ENCODE data around the gene CCL28. TPM values are rescaled to one million over a fixed set of nuclear protein-coding genes. Genes with fewer than 3 reads are reported as not detected.

The CCL28 gene
- total RNA-seq, 1 experiment from 2014 or later = not detected

- DNase-seq = no peak
- Mint-ChIP-seq H3K9me3 (peaks cover 51 to 54% of the 10 kb centered on the region in 2 experiments), H3K4me1 (no peaks in the 10 kb centered on the region), H3K36me3 (ENCODE audit: insufficient read depth in 1 of 3, low read depth in 3 of 3) (peaks cover 5 to 15% (median 9%) of the 10 kb centered on the region in 3 experiments), H3K27ac (no peak overlapping the region; a peak in 1 of 7 replicates), H3K4me3 (no peak overlapping the region), H3K27me3 (ENCODE audit: low read depth) (peaks cover 8% of the 10 kb centered on the region)
- Histone ChIP-seq H3K79me2 (ENCODE audit: insufficient read depth, low read length) (no peaks in the 10 kb centered on the region), H4K5ac (ENCODE audit: insufficient read length, low read depth, low read length) (no peak overlapping the region), H4K20me1 (ENCODE audit: control insufficient read depth, insufficient read depth, insufficient read length) (no peaks in the 10 kb centered on the region), H2BK12ac (ENCODE audit: insufficient read length, low read depth, low read length) (no peak overlapping the region), H4K8ac (replicated peaks; ENCODE audit: insufficient read length, low read depth, low read length) (no peak overlapping the region), H3K27ac (ENCODE audit: insufficient read length, low read depth, low read length) (no peak overlapping the region), H3K4me1 (ENCODE audit: insufficient read depth, low read length) (no peaks in the 10 kb centered on the region), H2BK15ac (ENCODE audit: low read depth, low read length) (no peak overlapping the region), H3K23ac (ENCODE audit: insufficient read length, low read depth, low read length) (no peak overlapping the region), H3K9ac (ENCODE audit: extremely low read depth, insufficient read length, low read length) (no peak overlapping the region), H3K14ac (ENCODE audit: insufficient read depth, low read length) (no peak overlapping the region), H3K4ac (ENCODE audit: low read depth, low read length) (no peak overlapping the region), H3K9me3 (ENCODE audit: control insufficient read depth, low read depth, low read length) (peaks cover 6% of the 10 kb centered on the region), H2AK5ac (ENCODE audit: insufficient read length, low read length) (no peak overlapping the region), H3K18ac (ENCODE audit: insufficient read length, low read depth, low read length) (no peak overlapping the region), H2BK20ac (ENCODE audit: low read depth, low read length, poor library complexity, severe bottlenecking) (no peak overlapping the region), H3K79me1 (ENCODE audit: insufficient read depth, low read depth, low read length, poor library complexity, severe bottlenecking) (no peaks in the 10 kb centered on the region), H3K23me2 (ENCODE audit: insufficient read length, low read depth, low read length, poor library complexity, severe bottlenecking) (no peaks in the 10 kb centered on the region), H3K4me2 (ENCODE audit: insufficient read depth, insufficient read length, low read length) (no peak overlapping the region), H2AFZ (ENCODE audit: low read length) (no peak overlapping the region), H3K56ac (ENCODE audit: insufficient read length, low read depth, low read length) (no peak overlapping the region), H3K27me3 (ENCODE audit: insufficient read depth, low read length) (no peaks in the 10 kb centered on the region), H3T11ph (ENCODE audit: low read length) (no peak overlapping the region), H2BK120ac (ENCODE audit: low read depth, low read length, poor library complexity, severe bottlenecking) (no peak overlapping the region), H4K91ac (ENCODE audit: insufficient read length, low read depth, low read length) (no peak overlapping the region), H2BK5ac (ENCODE audit: insufficient read length, low read length) (no peak overlapping the region)
- no CpG with 5 or more reads among the region's 1 CpG for WGBS (ENCODE audit: extremely low coverage, insufficient read length, low lambda C conversion rate)
- TF ChIP-seq CTCF (conservative IDR thresholded peaks at IDR 0.05) = no peak
These were observed 73.3 kb downstream of the CCL28 start for GRCh38 chr5:43338862-43339261.

All from H9 (cell line).